AG04449 (cell line): ENCODE results near the gene IGSF3.

ENCODE experiments used
- CTCF ChIA-PET: fragments of 350-600 bp; formaldehyde crosslinking; extraction: SDS; loops from one replicate; lab custom pipeline; 2021; ENCODE audit warnings: antibody characterized with exemption; lab: Yijun Ruan, JAX
- POLR2A ChIA-PET: fragments of 400-600, 350-600 bp; formaldehyde crosslinking; extraction: SDS; loops from one replicate; lab custom pipeline; 2020; ENCODE audit warnings: antibody characterized with exemption, inconsistent platforms; lab: Yijun Ruan, JAX
- DNase-seq: peaks from one replicate; pipeline ENCODE4 v3.0.0-alpha.2; 2010; ENCODE audit warnings: low read depth, low spot score
- H3K4me3 ChIP-seq: 2 replicates; pipeline ENCODE4 v1.5.1; 2011; ENCODE audit warnings: low read depth, mild to moderate bottlenecking, control low read depth, low read length
- CTCF ChIP-seq: IDR thresholded peaks from one replicate; pipeline ENCODE4 v1.5.1; 2011; ENCODE audit warnings: mild to moderate bottlenecking, moderate library complexity, low read length, control low read depth, inconsistent platforms; ENCODE audit not compliant: insufficient read depth; ENCODE audit errors: missing control alignments

The IGSF3 gene

GRCh38 chr1:116699605-116700004 is 32.1 kb upstream of the IGSF3 start:
- ChIA-PET CTCF (no interaction called here), POLR2A (no interaction called here)
- no peak for DNase-seq
- H3K4me3 ChIP-seq = no peak overlapping the region
- TF ChIP-seq CTCF = no peak

GRCh38 chr1:116698244-116698595 is 30.7 kb upstream of the IGSF3 start:
- H3K4me3 ChIP-seq = no peak overlapping the region
- TF ChIP-seq CTCF = no peak
- ChIA-PET POLR2A (no interaction called here), CTCF (no interaction called here)
- no peak for DNase-seq

GRCh38 chr1:116697548-116698243 is 30.2 kb upstream of the IGSF3 start:
- ChIA-PET POLR2A (no interaction called here), CTCF (no interaction called here)
- no peak for DNase-seq
- no peak for TF ChIP-seq CTCF
- H3K4me3 ChIP-seq = no peak overlapping the region

DNA sequence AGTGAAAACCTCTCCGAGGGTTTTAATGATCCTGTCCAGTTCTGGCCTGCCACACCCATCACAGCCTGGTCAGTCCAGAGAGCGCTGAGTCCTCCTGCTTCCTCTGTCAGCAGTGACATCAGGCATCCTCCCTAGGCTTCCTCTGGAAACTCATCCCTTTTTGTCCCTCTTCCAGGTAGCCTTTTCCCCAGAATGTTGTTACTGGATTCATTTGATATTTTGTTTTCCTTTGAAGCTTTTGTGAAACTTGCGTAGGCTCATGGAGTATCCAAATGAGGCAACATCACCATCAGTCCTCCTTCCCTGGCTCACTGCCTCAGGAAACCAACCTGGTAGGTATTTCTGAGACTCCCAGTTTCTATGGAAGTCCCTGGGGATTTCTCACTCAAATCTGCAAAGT is 27.0 kb upstream of the IGSF3 start:
- TF ChIP-seq CTCF = no peak
- ChIA-PET POLR2A (no interaction called here), CTCF (no interaction called here)
- H3K4me3 ChIP-seq = no peak overlapping the region
- no peak for DNase-seq

DNA sequence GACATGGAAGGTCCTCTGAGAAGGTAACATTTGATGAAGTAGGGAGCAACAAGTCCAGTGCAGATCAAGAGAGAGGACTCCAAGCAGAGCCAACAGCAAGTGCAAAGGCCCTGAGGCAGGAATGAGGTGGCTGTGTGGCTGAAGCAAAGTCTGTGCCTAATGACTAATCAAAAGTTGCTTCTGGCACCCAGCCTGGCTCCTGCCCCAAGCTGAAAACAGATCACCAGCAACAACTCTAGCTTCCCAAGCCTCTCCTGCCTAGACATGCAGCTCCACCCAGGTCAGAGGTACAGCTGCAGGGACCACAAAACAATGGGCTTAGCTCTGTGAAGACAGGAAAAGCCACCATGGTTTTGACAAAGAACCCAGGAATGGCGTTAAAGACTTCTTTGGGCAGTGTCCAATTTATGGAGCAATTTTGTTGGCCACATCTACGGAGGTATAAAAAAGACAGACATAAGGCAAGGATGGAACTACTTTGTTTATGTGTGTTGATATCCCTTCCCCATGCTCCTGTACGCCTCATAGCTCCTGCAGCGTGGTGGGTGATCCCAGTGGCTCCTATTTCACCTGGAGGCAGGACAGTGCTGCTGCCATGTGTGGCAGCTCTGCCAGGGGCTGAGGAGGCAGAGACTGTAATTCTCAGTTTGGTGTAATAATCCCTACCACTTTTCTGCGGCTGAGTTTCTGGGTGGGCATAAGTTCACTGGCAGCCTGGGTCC is 26.4 kb upstream of the IGSF3 start:
- no peak for DNase-seq
- CTCF ChIA-PET = no interaction called here
- no peak overlapping the region for H3K4me3 ChIP-seq
- TF ChIP-seq CTCF = no peak
- POLR2A ChIA-PET = no interaction called here

DNA sequence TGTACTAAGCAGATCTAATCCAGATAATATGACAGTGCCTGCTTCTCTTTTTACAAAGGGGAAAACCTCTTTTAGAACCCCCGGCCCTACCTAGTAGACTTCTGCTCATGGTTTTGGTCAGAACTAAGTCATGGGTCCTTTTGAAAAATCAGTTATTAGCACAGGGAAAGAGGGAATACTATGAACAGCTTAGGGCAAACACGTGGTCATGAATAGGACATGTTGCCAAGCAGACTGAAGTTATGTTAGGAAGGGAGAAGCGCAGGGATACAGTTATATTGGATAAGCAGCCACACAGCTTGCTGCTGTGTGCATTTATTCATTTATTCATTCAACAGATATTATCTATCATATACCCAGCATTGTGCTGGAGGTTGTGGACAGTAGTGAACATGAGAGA is 25.3 kb upstream of the IGSF3 start:
- no peak for TF ChIP-seq CTCF
- POLR2A ChIA-PET = no interaction called here
- CTCF ChIA-PET = interaction anchor here (1.2 kb wide), 1 partner anchor 32 kb away, joined by 3 read pairs; no protein-coding TSS in a partner anchor
- DNase-seq = no peak
- H3K4me3 ChIP-seq = no peak overlapping the region
